SK-N-SH (cell line): ENCODE measurements around the gene MUC5B.

Source experiments
- YY1 ChIP-seq: IDR thresholded peaks from 2 replicates; pipeline ENCODE4 v1.4.0; 2012; ENCODE audit warnings: low read depth, mild to moderate bottlenecking
- TF ChIP-seq, protein P1 (sequence below): fragments of 200-600 bp; sonication (generic); IDR thresholded peaks from 2 replicates; pipeline ENCODE4 v1.6.1; 2017; ENCODE audit warnings: antibody characterized with exemption, mild to moderate bottlenecking, moderate library complexity
- TF ChIP-seq, protein P2 (sequence below): fragments of 150-350 bp; IDR thresholded peaks from 2 replicates; pipeline ENCODE4 v1.6.1; 2017; ENCODE audit warnings: antibody characterized with exemption, low read length, low read depth, borderline replicate concordance

DNA sequence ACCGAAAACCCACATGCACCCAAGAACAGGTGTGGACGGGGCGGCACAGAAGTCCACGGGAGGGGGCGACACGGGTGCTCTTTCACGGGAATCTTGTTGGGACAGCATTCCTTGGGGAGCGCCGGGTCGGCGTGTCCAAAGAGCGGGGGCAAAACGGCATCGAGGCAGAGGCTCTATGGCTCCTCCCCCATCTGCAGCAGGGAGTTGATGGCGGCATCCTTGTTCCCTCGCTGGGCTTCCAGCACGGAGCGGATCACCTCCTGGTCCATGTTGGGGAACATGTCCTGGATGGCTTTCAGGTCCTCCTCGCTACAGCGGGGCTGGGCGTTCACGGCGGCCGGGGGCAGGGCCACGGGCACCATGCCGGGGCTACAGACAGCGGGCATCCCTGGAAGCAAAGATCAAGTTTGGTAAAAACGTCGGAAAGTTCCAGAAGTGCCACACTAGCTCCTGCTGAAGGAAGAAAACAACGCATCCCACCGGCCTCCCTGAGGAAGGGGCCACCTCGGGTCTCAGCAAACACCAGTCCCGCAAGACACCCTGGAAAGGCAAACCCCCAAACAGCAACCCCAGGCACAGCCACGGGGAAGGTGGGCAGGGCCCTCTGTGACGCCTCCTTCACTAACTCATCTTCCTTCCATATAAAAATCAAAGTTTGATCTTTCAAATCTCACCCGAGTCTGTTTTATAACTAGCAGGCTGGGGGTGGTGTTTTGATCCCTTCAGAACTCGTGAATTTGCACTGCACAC, 54.2 kb downstream of the MUC5B start:
- TF ChIP-seq, protein P1, sequence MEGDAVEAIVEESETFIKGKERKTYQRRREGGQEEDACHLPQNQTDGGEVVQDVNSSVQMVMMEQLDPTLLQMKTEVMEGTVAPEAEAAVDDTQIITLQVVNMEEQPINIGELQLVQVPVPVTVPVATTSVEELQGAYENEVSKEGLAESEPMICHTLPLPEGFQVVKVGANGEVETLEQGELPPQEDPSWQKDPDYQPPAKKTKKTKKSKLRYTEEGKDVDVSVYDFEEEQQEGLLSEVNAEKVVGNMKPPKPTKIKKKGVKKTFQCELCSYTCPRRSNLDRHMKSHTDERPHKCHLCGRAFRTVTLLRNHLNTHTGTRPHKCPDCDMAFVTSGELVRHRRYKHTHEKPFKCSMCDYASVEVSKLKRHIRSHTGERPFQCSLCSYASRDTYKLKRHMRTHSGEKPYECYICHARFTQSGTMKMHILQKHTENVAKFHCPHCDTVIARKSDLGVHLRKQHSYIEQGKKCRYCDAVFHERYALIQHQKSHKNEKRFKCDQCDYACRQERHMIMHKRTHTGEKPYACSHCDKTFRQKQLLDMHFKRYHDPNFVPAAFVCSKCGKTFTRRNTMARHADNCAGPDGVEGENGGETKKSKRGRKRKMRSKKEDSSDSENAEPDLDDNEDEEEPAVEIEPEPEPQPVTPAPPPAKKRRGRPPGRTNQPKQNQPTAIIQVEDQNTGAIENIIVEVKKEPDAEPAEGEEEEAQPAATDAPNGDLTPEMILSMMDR = no peak
- TF ChIP-seq, protein P2, sequence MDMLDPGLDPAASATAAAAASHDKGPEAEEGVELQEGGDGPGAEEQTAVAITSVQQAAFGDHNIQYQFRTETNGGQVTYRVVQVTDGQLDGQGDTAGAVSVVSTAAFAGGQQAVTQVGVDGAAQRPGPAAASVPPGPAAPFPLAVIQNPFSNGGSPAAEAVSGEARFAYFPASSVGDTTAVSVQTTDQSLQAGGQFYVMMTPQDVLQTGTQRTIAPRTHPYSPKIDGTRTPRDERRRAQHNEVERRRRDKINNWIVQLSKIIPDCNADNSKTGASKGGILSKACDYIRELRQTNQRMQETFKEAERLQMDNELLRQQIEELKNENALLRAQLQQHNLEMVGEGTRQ = no peak
- no peak for TF ChIP-seq YY1
